PC-9 (cell line): ENCODE measurements around the gene NARF. TPM values are rescaled to one million over a fixed set of nuclear protein-coding genes. Genes with fewer than 3 reads are reported as not detected.
"Not testable (repeated sequence)": the region's sequence is repeated elsewhere in the genome, so short reads cannot be mapped to it uniquely, and the experiment has no call there.

Source experiments
- BruUV-seq: library from RNA; stranded (reverse); fragments of 400-500 nt; replicated peaks from 2 replicates; lab custom pipeline; 2021; lab: Mats Ljungman, UMichigan
- CTCF ChIA-PET: fragments of 300-600 bp; sonication (Branson Sonifier 250); formaldehyde crosslinking; loops from one replicate; lab custom pipeline; 2022; ENCODE audit warnings: antibody characterized with exemption; lab: Charles Lee
- POLR2A ChIA-PET: fragments of 300-600 bp; sonication (Branson Sonifier 250); formaldehyde crosslinking; loops from one replicate; lab custom pipeline; 2022; ENCODE audit warnings: antibody characterized with exemption; ENCODE audit not compliant: unreplicated experiment; lab: Charles Lee
- DNase-seq, 2 experiments: peaks; one replicate each; pipeline versions ENCODE4 v3.0.0 to v3.0.0-alpha.2; 2015 to 2022; ENCODE audit warnings: mixed read lengths in 1 of 2
- H2AFZ ChIP-seq: fragments of 200-600 bp; sonication (generic); 2 replicates; pipeline ENCODE4 v1.8.1; 2017; ENCODE audit warnings: antibody characterized with exemption
- H3F3A ChIP-seq: fragments of 200-600 bp; sonication (generic); 2 replicates; pipeline ENCODE4 v1.8.1; 2017; ENCODE audit warnings: antibody characterized with exemption, mild to moderate bottlenecking, low read depth; ENCODE audit not compliant: insufficient read depth
- H3K27ac ChIP-seq: fragments of 200-600 bp; sonication (generic); 2 replicates; pipeline ENCODE4 v1.6.1; 2016; ENCODE audit warnings: mixed run types
- H3K27me3 ChIP-seq: fragments of 200-600 bp; sonication (generic); 2 replicates; pipeline ENCODE4 v1.6.1; 2016; ENCODE audit warnings: low read depth, mixed run types; ENCODE audit not compliant: insufficient read depth
- H3K36me3 ChIP-seq: fragments of 200-600 bp; sonication (generic); 2 replicates; pipeline ENCODE4 v1.6.1; 2016; ENCODE audit warnings: low read depth, mixed run types
- H3K4me1 ChIP-seq: fragments of 200-600 bp; sonication (generic); replicated peaks from 2 replicates; pipeline ENCODE4 v1.6.1; 2016; ENCODE audit warnings: mixed run types; ENCODE audit not compliant: insufficient read depth
- H3K4me2 ChIP-seq: fragments of 200-600 bp; sonication (generic); 2 replicates; pipeline ENCODE4 v1.6.1; 2017; ENCODE audit warnings: mixed run types
- H3K4me3 ChIP-seq: fragments of 200-600 bp; sonication (generic); 2 replicates; pipeline ENCODE4 v1.6.1; 2016; ENCODE audit warnings: mixed run types
- H3K79me2 ChIP-seq: fragments of 200-600 bp; sonication (generic); 2 replicates; pipeline ENCODE4 v1.6.1; 2017; ENCODE audit warnings: low read depth, mixed run types
- H3K9me2 ChIP-seq: fragments of 200-600 bp; sonication (generic); 2 replicates; pipeline ENCODE4 v1.8.1; 2017; ENCODE audit warnings: mild to moderate bottlenecking; ENCODE audit not compliant: insufficient read depth
- H3K9me3 ChIP-seq: fragments of 200-600 bp; sonication (generic); 2 replicates; pipeline ENCODE4 v1.8.1; 2016; ENCODE audit warnings: low read depth; ENCODE audit not compliant: insufficient read depth
- H4K20me1 ChIP-seq: fragments of 200-600 bp; sonication (generic); 2 replicates; pipeline ENCODE4 v1.8.1; 2017; ENCODE audit not compliant: insufficient read depth
- EZH2 ChIP-seq: fragments of 200-600 bp; sonication (generic); IDR thresholded peaks from 2 replicates; pipeline ENCODE4 v1.8.0; 2017; ENCODE audit warnings: antibody characterized with exemption, low read depth
- intact Hi-C: fragments of 100-400 bp; cut with micrococcal nuclease; formaldehyde crosslinking; loops from one replicate; pipeline ENCODE4 v1.10.0; 2022; ENCODE audit not compliant: unreplicated experiment
- total RNA-seq: library from RNA; stranded (reverse); gene quantifications from 2 replicates; pipeline ENCODE4 v1.2.3, GENCODE V29; 2021
- TF ChIP-seq, protein P1 (sequence below): fragments of 200-600 bp; sonication (generic); conservative IDR thresholded peaks from 2 replicates; pipeline ENCODE4 v1.6.1; 2017; ENCODE audit warnings: mixed run types, antibody characterized with exemption, mild to moderate bottlenecking, moderate library complexity

Gene NARF
- total RNA-seq, 1 experiment from 2014 or later = 57.2 TPM

DNA sequence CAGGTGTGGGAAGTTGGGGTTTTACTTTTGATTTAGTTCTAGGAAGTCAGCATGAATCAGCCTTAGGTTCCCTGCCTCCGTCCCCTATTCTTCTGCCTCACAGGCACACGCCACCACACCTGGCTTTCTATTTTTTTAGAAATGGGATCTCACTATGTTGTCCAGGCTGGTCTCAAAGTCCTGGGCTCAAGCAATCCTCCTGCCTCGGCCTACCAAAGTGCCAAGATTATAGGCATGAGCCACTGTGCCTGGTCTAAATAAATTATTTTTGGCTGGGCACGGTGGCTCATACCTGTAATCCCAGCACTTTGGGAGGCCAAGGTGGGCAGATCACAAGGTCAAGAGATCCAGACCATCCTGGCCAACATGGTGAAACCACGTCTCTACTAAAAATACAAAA is 53.1 kb downstream of the NARF start:
- H3K27me3 ChIP-seq, H2AFZ ChIP-seq, DNase-seq, intact Hi-C loops, H3K9me2 ChIP-seq, BruUV-seq, H3K4me1 ChIP-seq, CTCF ChIA-PET, H4K20me1 ChIP-seq, H3K9me3 ChIP-seq, H3K36me3 ChIP-seq, POLR2A ChIA-PET, H3K79me2 ChIP-seq, H3F3A ChIP-seq, H3K27ac ChIP-seq, H3K4me2 ChIP-seq, H3K4me3 ChIP-seq: not testable (repeated sequence)

DNA sequence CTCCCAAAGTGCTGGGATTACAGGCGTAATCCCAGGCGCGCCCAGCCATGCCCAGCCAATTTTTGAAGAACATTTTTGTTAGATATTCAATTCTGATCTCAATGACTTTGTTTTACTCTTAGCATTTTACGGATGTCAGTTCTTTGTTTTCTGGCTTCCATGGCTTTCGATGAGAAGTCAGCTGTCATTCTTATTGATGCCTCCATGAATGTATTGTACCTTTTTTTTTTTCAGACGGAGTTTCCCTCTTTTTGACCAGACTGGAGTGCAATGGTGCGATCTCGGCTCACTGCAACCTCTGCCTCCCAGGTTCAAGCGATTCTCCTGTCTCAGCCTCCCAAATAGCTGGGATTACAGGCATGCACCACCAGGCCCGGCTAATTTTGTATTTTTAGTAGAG is 55.3 kb downstream of the NARF start:
- H3K9me2 ChIP-seq, POLR2A ChIA-PET, CTCF ChIA-PET: not testable (repeated sequence)

DNA sequence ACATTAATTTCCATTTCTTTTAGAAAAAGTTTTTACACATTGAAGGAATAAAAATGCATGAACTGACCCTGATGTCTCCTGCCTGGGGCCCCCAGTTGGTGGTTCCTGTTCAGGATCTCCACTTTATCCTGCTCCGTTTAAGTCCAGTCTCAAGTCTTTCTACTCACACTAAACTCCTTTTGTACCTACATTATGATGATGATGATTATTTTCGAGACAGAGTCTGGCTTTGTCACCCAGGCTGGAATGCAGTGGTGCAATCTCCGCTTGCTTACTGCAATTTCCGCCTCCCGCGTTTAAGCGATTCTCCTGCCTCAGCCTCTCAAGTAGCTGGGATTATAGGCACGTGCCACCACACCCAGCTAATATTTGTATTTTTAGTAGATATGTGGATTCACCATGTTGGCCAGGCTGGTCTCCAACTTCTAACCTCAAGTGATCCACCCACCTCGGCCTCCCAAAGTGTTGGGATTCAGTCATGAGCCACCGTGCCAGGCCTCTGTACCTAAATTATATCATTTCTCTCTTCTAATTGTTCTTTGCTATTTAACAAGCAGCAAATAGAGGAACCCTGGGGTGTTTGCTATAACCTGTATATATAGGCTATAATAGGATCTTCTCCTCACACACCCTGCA is 58.8 kb downstream of the NARF start:
- ChIA-PET CTCF (interaction anchor here (0.7 kb wide), 1 partner anchor 67 kb away, joined by 6 read pairs; no protein-coding TSS in a partner anchor), POLR2A (no interaction called here)
- Histone ChIP-seq H4K20me1 (peaks cover 8% of the 10 kb centered on the region), H3K4me2 (peak overlapping the region; percentile 54; the same call in 1 of the 2 replicates), H3K27ac (peak overlapping the region; percentile 84), H3K4me3 (no peak overlapping the region), H3K36me3 (no peaks in the 10 kb centered on the region), H3F3A (peaks cover 30% of the 10 kb centered on the region; the same call in 1 of the 2 replicates), H3K9me3 (no peaks in the 10 kb centered on the region), H3K27me3 (no peaks in the 10 kb centered on the region), H3K4me1 (peaks cover 14% of the 10 kb centered on the region; the same call in 1 of the 2 replicates), H3K9me2 (no peaks in the 10 kb centered on the region), H2AFZ (no peak overlapping the region), H3K79me2 (peaks cover 24% of the 10 kb centered on the region)
- BruUV-seq = no TSS peak
- DNase-seq = peak; percentile 46 to 61
- intact Hi-C loops = no loop called here
- no peak for TF ChIP-seq EZH2
- TF ChIP-seq, protein P1, sequence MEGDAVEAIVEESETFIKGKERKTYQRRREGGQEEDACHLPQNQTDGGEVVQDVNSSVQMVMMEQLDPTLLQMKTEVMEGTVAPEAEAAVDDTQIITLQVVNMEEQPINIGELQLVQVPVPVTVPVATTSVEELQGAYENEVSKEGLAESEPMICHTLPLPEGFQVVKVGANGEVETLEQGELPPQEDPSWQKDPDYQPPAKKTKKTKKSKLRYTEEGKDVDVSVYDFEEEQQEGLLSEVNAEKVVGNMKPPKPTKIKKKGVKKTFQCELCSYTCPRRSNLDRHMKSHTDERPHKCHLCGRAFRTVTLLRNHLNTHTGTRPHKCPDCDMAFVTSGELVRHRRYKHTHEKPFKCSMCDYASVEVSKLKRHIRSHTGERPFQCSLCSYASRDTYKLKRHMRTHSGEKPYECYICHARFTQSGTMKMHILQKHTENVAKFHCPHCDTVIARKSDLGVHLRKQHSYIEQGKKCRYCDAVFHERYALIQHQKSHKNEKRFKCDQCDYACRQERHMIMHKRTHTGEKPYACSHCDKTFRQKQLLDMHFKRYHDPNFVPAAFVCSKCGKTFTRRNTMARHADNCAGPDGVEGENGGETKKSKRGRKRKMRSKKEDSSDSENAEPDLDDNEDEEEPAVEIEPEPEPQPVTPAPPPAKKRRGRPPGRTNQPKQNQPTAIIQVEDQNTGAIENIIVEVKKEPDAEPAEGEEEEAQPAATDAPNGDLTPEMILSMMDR = no peak

More for the DNA sequence above, 55.3 kb downstream of the NARF start:
- H3K79me2 ChIP-seq, H3K9me3 ChIP-seq, H3K27me3 ChIP-seq, H3K36me3 ChIP-seq, H3K4me2 ChIP-seq, DNase-seq, H2AFZ ChIP-seq, H3K4me3 ChIP-seq, intact Hi-C loops, H4K20me1 ChIP-seq, BruUV-seq, H3K4me1 ChIP-seq, H3K27ac ChIP-seq: not testable (repeated sequence)
- H3F3A ChIP-seq = peaks cover 13% of the 10 kb centered on the region; the same call in 1 of the 2 replicates
